SIG-M5 (cell line): ENCODE results near the gene TGFBR1.
"Not testable (repeated sequence)": the region's sequence is repeated elsewhere in the genome, so short reads cannot be mapped to it uniquely, and the experiment has no call there.

Source experiments
- DNase-seq: peaks from one replicate; lab custom pipeline; 2025; lab: John Stamatoyannopoulos, UW

Gene TGFBR1

DNA sequence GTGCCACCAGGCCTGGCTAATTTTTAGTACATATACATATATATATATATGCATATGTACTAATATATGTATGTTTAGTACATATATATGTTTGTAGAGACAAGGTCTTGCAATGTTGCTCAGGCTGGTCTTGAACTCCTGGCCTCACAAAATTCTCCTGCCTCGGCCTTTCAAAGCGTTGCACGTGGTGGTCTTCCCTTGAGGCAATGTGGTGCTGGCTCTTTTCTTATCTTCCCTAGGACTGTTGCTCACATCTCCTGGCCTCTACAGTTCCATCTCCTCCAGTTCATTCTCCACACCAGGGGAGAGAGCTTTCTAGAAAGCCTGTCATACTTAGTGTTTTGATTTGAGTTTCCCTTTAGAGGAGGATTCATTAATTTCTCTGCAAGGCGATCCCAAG lies 28.9 kb upstream of the TGFBR1 start:
- DNase-seq, result no peak

DNA sequence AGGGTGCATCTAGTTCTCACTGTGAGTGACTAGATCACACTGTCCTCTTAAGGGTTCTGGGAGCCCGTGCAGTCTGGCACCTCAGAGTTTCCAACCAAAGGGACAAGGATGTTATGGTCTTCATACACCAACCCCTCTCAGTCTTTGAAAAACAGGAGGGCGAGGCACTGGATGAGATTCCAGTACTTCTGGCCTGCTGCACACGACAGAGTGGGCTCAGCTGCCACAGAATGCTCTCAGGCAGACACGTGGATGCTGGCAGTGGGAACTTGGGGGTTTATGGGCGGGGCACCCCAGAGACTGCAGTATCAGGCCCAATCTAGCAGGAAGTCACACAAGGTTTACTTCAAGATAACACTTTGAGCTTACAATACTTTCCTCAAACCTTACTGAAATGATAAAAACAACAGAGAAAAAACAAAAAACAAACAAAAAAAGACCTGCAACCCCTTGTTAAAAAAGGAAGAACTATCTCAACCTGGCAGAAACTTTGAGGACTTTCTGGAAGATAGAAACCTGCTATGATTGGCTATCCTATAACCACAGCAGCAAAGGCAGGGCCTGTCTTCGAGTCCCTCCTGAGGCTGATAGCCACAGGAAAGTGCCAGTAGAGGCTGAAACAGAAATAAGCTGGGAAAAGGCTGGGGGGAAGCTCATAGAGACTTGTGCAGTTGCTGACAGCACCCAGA lies 28.3 kb upstream of the TGFBR1 start:
- no peak for DNase-seq

DNA sequence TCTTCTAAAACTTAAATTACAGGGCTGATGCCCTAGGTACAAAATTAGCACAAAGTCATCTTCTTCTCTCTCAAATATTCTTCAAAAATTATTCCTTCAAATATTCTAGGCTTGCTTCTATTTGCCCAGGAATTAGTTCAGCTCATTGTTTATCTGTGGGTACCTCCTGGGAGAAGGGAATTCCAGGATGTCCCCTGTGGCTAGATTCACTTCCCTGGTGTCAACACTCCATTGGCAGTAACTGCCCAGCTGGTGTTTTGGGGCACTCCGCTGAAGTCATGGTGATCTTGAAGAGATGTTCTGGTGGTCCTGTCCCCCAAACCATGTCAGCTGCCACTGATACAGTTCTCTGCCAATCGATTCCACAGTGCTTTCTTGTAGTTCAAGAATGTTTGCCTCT lies 26.2 kb upstream of the TGFBR1 start:
- DNase-seq, result no peak

DNA sequence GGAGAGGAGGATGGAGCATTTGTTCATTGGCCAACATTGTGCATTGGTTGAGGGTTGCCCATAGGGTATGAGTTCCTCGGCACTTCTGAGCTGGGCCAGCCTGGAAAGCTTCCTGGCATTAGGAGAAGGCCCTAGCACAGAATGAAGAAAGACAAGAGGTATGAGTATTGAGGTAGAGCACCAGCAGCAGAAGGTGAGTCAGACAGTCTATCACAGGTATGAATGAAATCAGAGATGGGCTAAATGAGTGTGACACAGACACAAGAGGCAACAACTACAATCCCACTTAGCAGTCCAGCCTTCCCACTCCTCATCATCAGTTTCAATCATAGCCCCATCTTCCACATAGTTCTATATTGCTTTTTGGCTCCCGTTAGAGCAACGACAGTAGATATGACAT lies 25.4 kb upstream of the TGFBR1 start:
- DNase-seq, result no peak

DNA sequence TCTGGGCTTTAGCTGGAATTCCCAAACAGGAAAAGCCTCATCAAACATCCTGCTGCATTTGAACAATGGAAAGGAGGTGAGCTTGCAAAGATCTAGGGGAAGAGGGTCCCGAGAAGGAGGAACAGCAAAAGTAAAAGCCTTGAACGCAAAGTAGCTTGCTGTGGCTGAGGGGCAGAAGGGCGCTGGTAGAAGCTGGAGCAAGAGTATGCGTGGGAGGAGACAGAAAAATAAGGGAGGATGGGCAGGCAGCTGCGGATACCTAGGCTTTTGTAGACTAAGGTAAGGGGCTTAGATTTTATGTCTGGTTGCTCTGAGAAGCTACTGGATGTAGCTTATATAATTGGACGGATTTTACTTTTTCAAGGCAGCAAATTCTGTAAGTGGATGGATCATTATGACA lies 21.9 kb upstream of the TGFBR1 start:
- no peak for DNase-seq

DNA sequence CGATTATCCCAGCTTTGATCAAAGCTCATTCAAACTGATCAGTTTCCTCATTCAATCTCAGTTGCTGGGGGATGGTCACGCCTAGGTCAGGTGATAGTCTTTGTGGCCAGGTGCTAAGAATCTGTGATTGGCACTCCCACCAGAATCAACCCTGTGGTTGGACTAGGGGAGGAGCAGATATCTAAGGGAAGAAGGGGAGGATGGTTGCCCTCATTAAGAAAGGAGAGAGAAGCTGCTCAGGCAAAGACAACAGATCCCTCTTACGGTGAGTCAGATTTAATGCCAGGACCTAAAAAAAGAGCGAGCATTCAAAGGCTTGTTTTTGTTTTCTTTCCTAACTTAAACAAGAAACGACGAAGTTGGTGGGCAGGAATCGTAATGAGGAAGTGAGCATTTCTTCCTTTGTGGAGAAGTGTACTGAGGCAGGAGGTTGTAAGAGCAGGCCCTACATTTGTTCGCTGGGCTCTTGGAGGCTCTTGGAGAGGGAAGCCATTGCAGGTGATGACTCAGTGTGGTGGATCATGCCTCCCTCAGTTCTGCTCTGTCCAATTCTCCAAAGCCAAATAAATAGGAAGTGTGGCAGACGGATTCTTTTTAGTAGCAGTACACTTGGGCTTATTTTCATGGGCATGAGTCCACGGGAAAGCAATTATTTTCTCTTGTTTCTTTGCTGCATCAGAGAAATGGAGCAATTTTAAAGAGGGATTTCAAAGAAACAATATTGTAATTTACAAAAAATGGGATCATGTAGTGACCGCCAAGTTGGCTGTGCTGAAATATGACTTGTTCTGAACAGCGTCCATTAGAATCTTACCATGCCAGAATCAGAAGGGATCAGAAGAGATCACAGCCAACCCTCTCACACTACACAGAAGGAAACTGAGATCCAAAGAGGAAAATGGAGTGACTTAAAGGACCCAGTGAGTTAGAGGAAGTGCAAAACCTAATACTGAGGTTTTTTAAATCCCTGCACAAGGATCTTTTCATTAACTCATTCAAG lies 18.7 kb upstream of the TGFBR1 start:
- peak; percentile 65 for DNase-seq

DNA sequence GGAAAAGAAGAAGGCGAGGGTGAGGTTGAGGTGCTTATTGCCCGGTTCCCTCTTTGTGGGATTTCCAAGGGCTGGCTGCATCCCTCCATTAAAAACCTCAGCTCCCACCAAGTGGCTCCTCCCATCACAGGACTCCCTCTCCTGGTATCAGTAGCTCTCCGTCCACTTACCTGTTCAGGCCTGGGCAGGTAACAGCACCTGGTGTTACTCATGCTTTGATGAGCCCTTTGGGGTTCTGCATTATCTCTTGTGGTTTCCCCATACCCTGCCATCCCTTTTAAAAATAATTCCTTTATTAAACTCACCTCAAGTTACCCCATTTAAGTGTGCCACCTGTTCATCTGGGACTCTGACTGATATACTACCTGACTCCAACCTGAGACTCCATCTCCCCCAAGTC lies 17.5 kb upstream of the TGFBR1 start:
- DNase-seq, result no peak

DNA sequence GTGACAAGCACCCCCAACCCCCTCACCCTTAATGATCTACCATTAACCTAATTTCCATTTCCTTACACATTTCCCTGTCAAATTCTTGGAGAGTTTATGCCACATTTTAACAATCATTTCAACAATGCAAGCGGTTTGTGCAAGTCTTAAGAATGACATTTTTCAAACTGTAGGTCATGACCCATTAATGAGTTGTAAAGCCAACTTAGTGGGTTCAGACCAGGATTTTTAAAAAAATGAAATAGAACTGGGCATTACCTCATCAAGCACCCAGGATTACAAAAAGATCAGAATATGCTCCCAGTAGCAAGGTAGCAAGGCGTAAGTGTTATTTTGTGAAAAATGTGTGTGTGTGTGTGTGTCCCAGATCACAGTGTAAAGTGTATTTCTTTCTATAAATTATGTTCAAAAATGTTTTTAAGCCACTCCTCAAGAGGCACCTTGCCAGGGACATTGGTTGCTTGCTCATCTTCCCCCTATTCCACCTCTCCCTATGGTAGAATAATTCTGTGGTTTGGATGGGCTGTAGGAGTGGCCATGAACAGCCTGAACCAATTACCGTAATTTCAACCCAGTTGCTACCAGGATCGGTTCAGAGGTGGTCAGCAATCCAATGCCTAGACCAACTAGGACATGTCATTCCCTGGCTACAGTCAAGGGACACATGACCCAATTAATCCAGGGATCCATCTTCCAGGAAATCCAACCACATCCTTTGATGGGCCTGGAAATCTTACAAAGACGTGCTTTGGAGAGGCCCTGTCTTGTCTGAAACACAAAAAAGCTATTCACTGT lies 14.4 kb upstream of the TGFBR1 start:
- DNase-seq, result no peak

DNA sequence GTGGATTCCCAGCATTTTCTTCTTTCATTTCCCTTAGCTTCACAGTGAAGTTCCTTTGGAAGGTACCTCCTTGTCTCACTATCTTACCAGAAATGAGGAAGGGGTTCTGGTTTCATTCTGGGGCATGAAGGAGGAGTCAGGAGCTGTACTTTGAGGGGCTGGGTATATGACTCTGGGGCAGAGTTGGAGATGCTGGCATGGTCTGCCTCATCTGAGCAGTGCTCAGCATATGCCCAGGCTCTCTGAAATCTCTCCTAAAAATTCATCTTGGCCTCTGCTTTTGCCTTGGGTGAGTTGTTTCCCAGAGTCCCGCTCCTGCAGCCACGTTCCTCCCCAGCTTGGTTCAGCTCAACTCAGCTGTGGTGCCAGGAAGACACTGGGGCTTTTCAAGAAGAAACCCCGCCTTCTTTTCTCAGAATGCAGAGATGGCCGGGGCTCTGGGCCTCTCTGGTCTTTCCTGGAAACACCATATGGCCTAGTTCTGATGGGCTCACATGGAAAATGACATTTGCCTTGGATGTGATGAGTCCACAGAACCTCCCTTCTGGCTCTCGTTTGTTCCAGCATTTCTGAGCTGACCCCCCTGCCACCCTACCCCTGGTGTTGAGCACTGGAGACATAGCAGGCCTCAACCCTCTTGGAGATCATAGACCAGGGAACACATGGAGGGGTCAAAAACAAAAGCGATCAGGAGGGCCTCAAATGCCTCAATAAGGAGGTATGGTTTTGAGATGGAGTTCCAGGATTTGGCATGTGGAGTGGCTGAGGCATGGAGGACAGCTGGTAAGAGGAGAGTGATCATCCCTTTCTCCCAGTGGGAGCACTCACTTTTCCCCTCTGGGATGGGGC lies 12.0 kb upstream of the TGFBR1 start:
- DNase-seq, result no peak

DNA sequence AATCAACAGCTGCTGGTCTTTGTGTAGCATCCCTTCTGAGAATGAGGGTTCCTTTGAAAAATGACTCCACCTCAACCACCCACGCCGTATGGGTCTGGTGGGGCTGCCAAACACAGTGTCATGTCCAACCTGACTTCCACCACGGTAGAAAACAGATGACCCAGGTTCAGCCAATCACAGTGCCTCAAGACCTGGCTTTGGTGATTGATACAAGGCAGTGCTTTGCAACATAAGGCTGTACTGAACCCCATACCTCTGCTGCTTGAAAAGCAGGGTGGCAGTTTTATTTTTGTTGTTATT lies 11.5 kb upstream of the TGFBR1 start:
- no peak for DNase-seq

DNA sequence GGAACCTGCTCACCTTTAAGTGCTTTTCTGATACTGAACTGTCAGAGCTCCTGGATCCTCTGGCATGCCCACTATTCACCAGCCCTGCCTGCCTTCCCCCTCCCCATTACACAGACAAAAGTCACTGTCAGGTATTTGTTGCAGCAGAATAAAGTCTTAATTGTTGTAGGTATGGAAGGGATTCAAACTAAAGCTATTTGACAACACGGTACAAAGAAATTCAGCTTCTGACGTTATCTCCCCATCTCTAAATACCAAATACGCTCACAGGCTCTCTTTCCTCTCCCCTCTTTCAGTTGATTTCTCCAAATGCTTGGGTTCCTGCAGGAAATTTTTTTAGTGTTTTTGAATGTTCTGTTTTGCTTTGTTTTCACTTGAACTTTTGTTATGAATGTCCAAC lies 9.3 kb upstream of the TGFBR1 start:
- no peak for DNase-seq

DNA sequence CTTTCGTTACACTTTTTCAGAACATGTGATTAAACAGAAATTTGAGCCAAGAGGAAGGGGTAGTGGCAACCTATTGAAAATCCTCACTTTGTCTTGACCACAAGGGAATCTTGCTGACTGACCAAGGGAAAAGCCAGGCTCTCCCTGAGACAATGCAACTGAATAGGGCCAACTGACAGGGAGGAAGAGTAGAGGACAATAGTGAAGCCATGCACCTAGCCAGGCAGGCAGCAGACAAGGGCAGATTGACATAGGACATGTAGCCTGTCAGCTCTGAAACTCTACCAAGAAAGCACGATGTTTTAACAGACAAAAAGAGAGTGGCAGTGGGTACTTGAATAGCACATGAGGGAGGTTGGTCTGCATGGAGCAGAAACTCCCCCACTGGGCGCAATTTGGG lies 8.5 kb upstream of the TGFBR1 start:
- DNase-seq, result no peak

DNA sequence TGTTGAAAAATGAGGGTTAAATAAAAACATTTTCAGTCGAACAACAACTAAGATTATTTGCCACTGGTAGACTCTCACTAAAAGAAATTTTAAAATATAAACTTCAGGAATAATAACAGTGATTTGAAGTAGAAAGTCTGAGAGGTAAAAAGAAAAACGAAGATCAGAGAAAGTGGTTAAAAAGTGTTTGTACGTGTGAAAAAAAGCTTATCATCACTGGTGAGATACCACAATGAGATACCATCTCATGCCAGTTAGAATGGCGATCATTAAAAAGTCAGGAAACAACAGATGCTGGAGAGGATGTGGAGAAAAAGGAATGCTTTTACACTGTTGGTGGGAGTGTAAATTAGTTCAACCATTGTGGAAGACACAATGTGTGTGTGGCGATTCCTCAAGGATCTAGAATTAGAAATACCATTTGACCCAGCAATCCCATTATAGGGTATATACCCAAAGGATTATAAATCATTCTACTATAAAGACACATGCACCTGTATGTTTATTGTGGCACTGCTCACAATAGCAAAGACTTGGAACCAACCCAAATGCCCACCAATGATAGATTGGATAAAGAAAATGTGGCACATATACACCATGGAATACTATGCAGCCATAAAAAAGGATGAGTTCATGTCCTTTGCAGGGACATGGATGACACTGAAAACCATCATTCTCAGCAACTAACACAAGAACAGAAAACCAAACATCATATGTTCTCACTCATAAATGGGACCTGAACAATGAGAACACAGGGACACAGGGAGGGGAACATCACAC lies 4.9 kb upstream of the TGFBR1 start:
- not testable (repeated sequence) for DNase-seq

DNA sequence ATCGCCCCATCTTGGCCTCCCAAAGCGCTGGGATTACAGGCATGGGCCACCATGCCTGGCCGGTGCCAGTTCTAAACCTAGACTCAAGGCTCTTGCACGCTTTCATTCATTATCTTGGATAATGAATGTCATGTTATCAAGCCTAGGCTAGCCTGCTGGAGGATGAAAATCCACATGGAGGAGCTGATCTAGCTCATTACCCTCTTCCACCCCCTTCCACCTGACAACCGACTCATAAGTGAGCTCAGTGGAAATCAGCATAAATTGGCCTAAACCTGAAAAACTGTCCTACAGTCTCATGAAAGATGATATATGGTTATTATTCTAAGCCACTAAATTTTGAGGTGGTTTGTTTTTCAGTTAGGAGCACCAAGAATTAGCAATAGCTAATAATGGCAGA lies 3.6 kb upstream of the TGFBR1 start:
- DNase-seq, result no peak

DNA sequence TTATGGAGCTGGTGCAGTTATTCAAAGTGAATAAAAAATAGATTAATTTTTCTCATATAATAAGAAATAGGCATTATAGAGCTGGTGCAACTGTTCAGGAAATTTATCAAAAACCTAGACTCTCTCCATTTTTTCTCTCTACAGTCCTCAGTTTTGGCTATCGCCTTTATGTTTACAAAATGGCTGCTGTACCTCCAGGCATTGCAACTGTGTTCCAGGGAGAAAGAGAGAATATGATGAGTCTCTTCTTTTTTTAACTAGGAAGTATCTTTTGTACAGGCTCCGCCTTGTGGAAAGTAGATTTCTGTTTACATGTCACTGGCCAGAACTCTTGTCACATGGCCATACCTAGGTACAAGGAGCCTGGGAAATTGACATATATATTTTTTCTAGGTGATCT lies 3.1 kb upstream of the TGFBR1 start:
- DNase-seq, result no peak

DNA sequence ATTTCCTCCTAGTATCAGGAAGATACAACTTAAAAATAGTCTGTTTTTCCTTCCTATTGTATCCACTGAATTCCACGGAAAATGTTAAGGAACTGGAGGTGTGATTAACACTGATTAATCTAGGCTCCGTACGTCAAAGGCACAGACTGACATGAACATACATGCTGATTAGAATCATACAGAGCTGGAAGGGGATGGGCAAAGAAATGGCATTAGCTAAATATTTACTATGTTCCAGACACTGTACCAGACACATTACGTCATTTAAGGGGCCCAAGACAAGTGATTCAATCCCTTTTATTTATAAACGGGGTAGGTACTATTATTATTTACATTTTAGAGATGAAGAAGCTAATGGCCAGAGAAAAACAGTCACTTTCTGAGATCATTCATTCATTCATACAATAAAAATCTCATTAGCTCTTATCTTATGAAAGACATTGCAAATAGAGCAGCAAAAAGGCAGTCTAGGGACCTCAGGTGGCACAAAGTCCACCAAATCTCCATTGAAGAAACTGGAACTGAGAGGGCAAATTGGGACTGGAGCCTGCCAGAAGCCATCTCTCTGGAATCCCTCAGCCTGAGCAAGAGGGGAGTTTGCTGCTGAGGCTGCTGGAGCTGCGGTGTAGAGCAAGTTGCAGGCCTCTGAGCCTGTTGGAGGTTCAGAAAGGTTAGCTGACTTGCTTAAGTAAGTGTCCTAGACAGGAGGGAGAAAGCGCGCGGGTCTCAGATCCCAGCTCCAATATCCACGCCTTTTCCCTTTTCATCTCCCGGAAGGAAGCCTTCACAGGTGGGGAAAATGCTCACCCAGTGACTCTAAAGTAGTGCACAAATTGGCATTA lies 1.6 kb upstream of the TGFBR1 start:
- no peak for DNase-seq

DNA sequence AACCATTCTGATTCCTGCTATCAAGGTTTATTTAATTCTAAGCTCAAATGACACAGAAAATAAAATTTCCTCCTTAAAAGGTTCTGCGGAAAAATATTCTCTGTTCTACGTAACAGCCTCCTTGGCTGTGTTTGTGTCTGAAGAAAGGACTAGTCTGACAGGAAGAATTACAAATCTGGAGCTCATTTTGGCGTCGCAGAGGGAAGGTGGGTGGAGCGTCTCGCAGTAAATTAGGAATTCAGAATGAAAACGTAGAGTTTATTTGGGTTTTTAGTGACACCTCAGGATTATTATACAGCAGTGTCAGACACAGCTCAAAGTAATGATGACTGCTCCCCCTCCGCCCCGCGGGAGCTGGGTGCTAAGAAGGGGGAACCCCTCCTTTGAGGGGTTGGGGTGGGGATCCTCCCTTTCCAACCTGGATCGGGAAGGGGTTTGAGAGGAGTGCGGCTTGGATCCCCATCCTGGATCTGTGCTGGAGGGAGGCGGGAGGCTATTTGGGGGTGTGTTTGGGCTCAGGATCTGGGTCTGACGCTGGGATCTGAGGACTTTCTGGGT lies 933 bp upstream of the TGFBR1 start:
- no peak for DNase-seq

DNA sequence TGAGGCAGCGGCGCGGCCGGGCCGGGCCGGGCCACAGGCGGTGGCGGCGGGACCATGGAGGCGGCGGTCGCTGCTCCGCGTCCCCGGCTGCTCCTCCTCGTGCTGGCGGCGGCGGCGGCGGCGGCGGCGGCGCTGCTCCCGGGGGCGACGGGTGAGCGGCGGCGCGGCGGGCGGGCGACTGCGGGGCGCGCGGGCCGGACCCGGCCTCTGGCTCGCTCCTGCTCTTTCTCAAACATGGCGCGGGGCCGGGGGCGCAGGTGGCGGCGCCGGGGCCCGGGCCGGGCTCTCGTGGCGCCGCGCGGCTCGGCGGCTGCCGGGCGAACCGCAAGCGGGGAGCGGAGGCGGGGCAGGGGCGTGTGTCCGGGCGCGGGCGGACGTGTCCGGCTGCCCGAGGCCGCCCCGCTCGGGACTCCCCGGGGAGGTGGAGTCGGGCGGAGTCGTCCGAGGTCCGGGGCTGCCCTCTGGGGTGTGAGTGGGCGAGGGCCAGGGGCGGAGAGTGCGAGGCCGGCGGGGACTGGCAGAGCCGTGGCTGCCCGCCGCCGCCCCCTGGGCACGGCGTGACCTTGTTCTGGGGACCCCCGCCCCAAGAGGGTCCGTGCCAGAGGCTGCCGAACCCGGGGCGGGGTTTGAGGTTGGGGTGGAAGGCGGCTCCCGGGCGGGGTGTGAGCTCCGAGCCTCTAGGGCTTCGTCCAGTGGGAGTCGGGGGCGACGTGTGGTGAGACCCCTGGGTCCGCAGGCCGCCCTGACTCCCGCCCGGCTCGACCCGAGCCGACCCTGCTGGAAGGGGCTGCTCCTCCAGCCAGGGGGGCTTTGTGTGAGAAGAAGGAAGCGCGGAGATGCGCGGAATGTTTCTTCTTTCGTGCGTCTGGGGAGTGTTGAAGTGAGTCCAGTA lies 485 bp downstream of the TGFBR1 start:
- DNase-seq, result no peak

DNA sequence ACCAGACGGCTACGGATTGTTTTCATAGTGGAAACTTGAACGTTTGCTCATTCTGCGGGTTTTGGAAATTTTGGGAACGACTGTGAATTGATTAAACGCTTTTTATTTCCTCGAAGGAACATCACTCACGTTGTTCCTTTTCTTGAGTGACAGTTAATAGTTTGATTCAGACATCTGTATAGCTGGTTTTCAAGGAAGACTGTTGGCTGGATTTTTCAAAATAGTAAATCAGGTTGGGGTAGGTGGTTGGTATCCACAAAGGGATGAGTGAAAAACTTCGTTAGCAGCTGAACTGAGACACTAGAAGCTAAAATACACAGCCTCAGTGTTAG lies 1.1 kb downstream of the TGFBR1 start:
- DNase-seq, result no peak
